ENCODE data around the gene FBL. TPM values are rescaled to one million over a fixed set of nuclear protein-coding genes. Genes with fewer than 3 reads are reported as not detected.

The FBL gene
- polyA plus RNA-seq, 1 of the 3 experiments (the other 2 are of a cell fraction): 371 TPM

DNA sequence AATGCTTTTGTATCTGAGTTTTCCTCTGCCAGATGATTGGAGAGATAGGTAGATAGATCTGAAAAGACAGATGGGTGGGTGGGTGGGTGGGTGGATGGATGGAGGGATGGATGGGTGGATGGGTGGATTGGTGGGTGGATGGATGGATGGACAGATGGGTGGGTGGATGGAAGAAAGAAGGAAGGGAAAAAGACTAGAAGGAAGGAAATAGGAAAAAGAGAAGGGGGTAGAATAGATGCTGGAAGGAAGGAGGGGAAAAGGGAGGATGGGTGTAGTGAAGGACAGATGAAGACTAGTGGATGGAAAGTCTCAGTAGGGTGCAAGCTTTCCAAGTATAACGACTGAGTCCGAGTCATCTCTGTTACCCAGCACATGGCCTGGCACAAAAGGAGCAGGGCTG lies 19.0 kb upstream of the FBL start:
- no peaks in the 10 kb centered on the region for H3K4me1 ChIP-seq (ENCODE audit: control insufficient read depth in 1 of 2, insufficient read depth in 2 of 2, low read depth in 1 of 2, low read length in 1 of 2)
- POLR2A ChIA-PET: no interaction called here
- no peak overlapping the region for H2AFZ ChIP-seq (ENCODE audit: low read depth)
- CTCF ChIA-PET: no interaction called here
- H3K9me2 ChIP-seq: no peaks in the 10 kb centered on the region
- H3K9me3 ChIP-seq: no peaks in the 10 kb centered on the region
- no peak overlapping the region for H3K4me2 ChIP-seq
- no peak overlapping the region for H3K27ac ChIP-seq (ENCODE audit: low read depth in 2 of 2, low read length in 1 of 2)
- no peak overlapping the region for H3K9ac ChIP-seq
- DNase-seq: no peak
- H3K27me3 ChIP-seq (ENCODE audit: insufficient read depth): no peaks in the 10 kb centered on the region
- no peaks in the 10 kb centered on the region for H3F3A ChIP-seq (replicated peaks; ENCODE audit: insufficient read depth)
- H3K36me3 ChIP-seq (replicated peaks in 1 of 2; ENCODE audit: control insufficient read depth in 1 of 2, insufficient read depth in 2 of 2, low read length in 1 of 2): no peaks in the 10 kb centered on the region
- no peaks in the 10 kb centered on the region for H4K20me1 ChIP-seq (ENCODE audit: insufficient read depth)
- WGBS (ENCODE audit: low lambda C conversion rate): 53% methylated on average over 2 of the region's 2 CpGs
- TF ChIP-seq FOXJ3 (CRISPR knock-in tag; IDR thresholded peaks at IDR 0.05) (no peak), POLR2AphosphoS5 (IDR thresholded peaks at IDR 0.05; ENCODE audit: low read depth, low read length) (no peak), GABPA (IDR thresholded peaks at IDR 0.05; ENCODE audit: low read depth) (no peak), PBX3 (IDR thresholded peaks at IDR 0.05) (no peak), TEAD4 (IDR thresholded peaks at IDR 0.05; ENCODE audit: borderline replicate concordance, insufficient read depth) (no peak), RXRA (IDR thresholded peaks at IDR 0.05; ENCODE audit: borderline replicate concordance, low read depth) (no peak), MXI1 (IDR thresholded peaks at IDR 0.05; ENCODE audit: low read depth, low read length) (no peak), SIN3A (IDR thresholded peaks at IDR 0.05; ENCODE audit: borderline replicate concordance, low read depth, low read length) (no peak), JUND (IDR thresholded peaks at IDR 0.05) (no peak)
- TF ChIP-seq, protein P1, sequence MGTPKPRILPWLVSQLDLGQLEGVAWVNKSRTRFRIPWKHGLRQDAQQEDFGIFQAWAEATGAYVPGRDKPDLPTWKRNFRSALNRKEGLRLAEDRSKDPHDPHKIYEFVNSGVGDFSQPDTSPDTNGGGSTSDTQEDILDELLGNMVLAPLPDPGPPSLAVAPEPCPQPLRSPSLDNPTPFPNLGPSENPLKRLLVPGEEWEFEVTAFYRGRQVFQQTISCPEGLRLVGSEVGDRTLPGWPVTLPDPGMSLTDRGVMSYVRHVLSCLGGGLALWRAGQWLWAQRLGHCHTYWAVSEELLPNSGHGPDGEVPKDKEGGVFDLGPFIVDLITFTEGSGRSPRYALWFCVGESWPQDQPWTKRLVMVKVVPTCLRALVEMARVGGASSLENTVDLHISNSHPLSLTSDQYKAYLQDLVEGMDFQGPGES (IDR thresholded peaks at IDR 0.05; ENCODE audit: low read depth, low read length): no peak
- no peak overlapping the region for H3K4me3 ChIP-seq (ENCODE audit: low read depth in 2 of 2, low read length in 1 of 2)
- H3K79me2 ChIP-seq (ENCODE audit: insufficient read depth): no peaks in the 10 kb centered on the region

- CTCF ChIA-PET: no interaction called here
- WGBS (ENCODE audit: low lambda C conversion rate): 33% methylated on average over 2 of the region's 2 CpGs
Measured at GRCh38 chr19:39864118-39864517, 17.9 kb upstream of the FBL start.

More at GRCh38 chr19:39864118-39864517, 17.9 kb upstream of the FBL start:
- H3F3A ChIP-seq (replicated peaks; ENCODE audit: insufficient read depth): no peaks in the 10 kb centered on the region
- H3K9me2 ChIP-seq: no peaks in the 10 kb centered on the region
- H3K4me3 ChIP-seq (ENCODE audit: low read depth in 2 of 2, low read length in 1 of 2): no peak overlapping the region
- no peaks in the 10 kb centered on the region for H3K4me1 ChIP-seq (ENCODE audit: control insufficient read depth in 1 of 2, insufficient read depth in 2 of 2, low read depth in 1 of 2, low read length in 1 of 2)
- no peaks in the 10 kb centered on the region for H3K27me3 ChIP-seq (ENCODE audit: insufficient read depth)
- H3K27ac ChIP-seq (ENCODE audit: low read depth in 2 of 2, low read length in 1 of 2): no peak overlapping the region
- no peaks in the 10 kb centered on the region for H3K79me2 ChIP-seq (ENCODE audit: insufficient read depth)
- POLR2A ChIA-PET: no interaction called here
- H3K9ac ChIP-seq: no peak overlapping the region
- H2AFZ ChIP-seq (ENCODE audit: low read depth): no peak overlapping the region
- no peak overlapping the region for H3K4me2 ChIP-seq
- no peaks in the 10 kb centered on the region for H4K20me1 ChIP-seq (ENCODE audit: insufficient read depth)
- no peak for TF ChIP-seq RXRA (IDR thresholded peaks at IDR 0.05; ENCODE audit: borderline replicate concordance, low read depth)
- no peak for TF ChIP-seq RFX5 (IDR thresholded peaks at IDR 0.05; ENCODE audit: low read length)
- no peak for TF ChIP-seq EZH2phosphoT487 (IDR thresholded peaks at IDR 0.05; ENCODE audit: borderline replicate concordance, low read depth)
- no peak for TF ChIP-seq FOXM1 (IDR thresholded peaks at IDR 0.05; ENCODE audit: low read depth)
- no peak for TF ChIP-seq SMC3 (IDR thresholded peaks at IDR 0.05; ENCODE audit: low read depth, low read length)
- no peak for TF ChIP-seq POLR2AphosphoS5 (IDR thresholded peaks at IDR 0.05; ENCODE audit: low read depth, low read length)
- TF ChIP-seq CTCF (IDR thresholded peaks at IDR 0.05): no peak
- TF ChIP-seq NRF1 (IDR thresholded peaks at IDR 0.05; ENCODE audit: low read depth, low read length): no peak
- TF ChIP-seq REST (IDR thresholded peaks at IDR 0.05; ENCODE audit: low read depth, low read length): no peak
- TF ChIP-seq TAF1 (IDR thresholded peaks at IDR 0.05; ENCODE audit: borderline replicate concordance, low read depth, low read length): no peak
- no peak for TF ChIP-seq TCF12 (IDR thresholded peaks at IDR 0.05)
- TF ChIP-seq, protein P2, sequence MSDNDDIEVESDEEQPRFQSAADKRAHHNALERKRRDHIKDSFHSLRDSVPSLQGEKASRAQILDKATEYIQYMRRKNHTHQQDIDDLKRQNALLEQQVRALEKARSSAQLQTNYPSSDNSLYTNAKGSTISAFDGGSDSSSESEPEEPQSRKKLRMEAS (IDR thresholded peaks at IDR 0.05; ENCODE audit: low read depth): no peak
- TF ChIP-seq RAD21 (IDR thresholded peaks at IDR 0.05; ENCODE audit: low read length): no peak
- no peak for TF ChIP-seq ELF1 (IDR thresholded peaks at IDR 0.05)
- no peak for TF ChIP-seq MXI1 (IDR thresholded peaks at IDR 0.05; ENCODE audit: low read depth, low read length)
- no peak for TF ChIP-seq SIN3A (IDR thresholded peaks at IDR 0.05; ENCODE audit: borderline replicate concordance, low read depth, low read length)
- no peak for TF ChIP-seq RCOR1 (IDR thresholded peaks at IDR 0.05; ENCODE audit: low read length)
- H3K9me3 ChIP-seq: no peaks in the 10 kb centered on the region
- H3K36me3 ChIP-seq (replicated peaks in 1 of 2; ENCODE audit: control insufficient read depth in 1 of 2, insufficient read depth in 2 of 2, low read length in 1 of 2): no peaks in the 10 kb centered on the region
- DNase-seq: no peak
